Erythroblast (primary cell): Measurements from ENCODE around the gene FRAS1.
"Not testable (repeated sequence)": the region's sequence is repeated elsewhere in the genome, so short reads cannot be mapped to it uniquely, and the experiment has no call there.

Experiments
- GATA1 ChIP-seq: IDR thresholded peaks from 2 replicates; pipeline ENCODE4 v1.6.1; 2011; ENCODE audit warnings: low read depth, mild to moderate bottlenecking, control low read depth, low read length, moderate library complexity
- POLR2A ChIP-seq: IDR thresholded peaks from 2 replicates; pipeline ENCODE4 v1.6.1; 2011; ENCODE audit warnings: mild to moderate bottlenecking, low read length

- not testable (repeated sequence) for TF ChIP-seq GATA1, POLR2A
Observed at GRCh38 chr4:78125834-78126331, 68.8 kb downstream of the FRAS1 start.
